PC-3 (cell line): ENCODE results near the gene PPP1R2C.

Source experiments
- EZH2 ChIP-seq: fragments of 300-600 bp; sonication (generic); IDR thresholded peaks from one replicate; pipeline ENCODE4 v1.6.1; 2017; ENCODE audit warnings: antibody characterized with exemption, mild to moderate bottlenecking, low read length; ENCODE audit not compliant: unreplicated experiment
- TF ChIP-seq, protein P1 (sequence below): fragments of 300-600 bp; sonication (generic); conservative IDR thresholded peaks from 2 replicates; pipeline ENCODE4 v1.5.1; 2017; ENCODE audit warnings: antibody characterized with exemption, low read depth, mild to moderate bottlenecking, low read length

DNA sequence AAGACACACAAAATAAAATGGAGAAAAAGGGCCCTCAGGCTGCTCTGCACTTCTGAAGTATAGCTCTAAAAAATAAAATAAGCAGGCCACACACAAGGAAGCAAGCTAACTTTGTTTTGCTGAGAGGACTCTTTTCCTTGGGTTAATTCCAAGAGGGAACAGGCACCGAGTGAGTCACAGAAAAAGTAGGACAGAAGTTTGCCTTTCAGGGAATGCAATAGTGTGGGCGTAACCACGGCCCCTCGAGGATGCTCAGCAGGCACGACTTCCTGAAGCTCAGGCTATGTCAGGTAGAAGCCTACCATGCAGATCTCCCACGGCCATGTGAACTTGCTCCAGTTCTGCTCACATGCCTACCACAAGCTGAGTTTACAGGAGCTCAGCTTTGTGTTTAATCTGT is 22.1 kb downstream of the PPP1R2C start:
- TF ChIP-seq EZH2, result no peak
- TF ChIP-seq, protein P1, sequence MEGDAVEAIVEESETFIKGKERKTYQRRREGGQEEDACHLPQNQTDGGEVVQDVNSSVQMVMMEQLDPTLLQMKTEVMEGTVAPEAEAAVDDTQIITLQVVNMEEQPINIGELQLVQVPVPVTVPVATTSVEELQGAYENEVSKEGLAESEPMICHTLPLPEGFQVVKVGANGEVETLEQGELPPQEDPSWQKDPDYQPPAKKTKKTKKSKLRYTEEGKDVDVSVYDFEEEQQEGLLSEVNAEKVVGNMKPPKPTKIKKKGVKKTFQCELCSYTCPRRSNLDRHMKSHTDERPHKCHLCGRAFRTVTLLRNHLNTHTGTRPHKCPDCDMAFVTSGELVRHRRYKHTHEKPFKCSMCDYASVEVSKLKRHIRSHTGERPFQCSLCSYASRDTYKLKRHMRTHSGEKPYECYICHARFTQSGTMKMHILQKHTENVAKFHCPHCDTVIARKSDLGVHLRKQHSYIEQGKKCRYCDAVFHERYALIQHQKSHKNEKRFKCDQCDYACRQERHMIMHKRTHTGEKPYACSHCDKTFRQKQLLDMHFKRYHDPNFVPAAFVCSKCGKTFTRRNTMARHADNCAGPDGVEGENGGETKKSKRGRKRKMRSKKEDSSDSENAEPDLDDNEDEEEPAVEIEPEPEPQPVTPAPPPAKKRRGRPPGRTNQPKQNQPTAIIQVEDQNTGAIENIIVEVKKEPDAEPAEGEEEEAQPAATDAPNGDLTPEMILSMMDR, result no peak
